Glomerular endothelial cell (primary cell): ENCODE results near the gene DKKL1. TPM values are rescaled to one million over a fixed set of nuclear protein-coding genes. Genes with fewer than 3 reads are reported as not detected.
"Not testable (repeated sequence)": the region's sequence is repeated elsewhere in the genome, so short reads cannot be mapped to it uniquely, and the experiment has no call there.

Source experiments
- DNase-seq: peaks from one replicate; pipeline ENCODE4 v3.0.0-alpha.2; 2011; ENCODE audit warnings: low read depth, low spot score; ENCODE audit errors: extremely low read depth
- total RNA-seq: library from RNA; depleted of rRNA; stranded (reverse); fragments of >200 nt; gene quantifications from 2 replicates; pipeline ENCODE4 v1.2.3, GENCODE V29; 2015

Gene DKKL1
- total RNA-seq = 0.19 and 1.6 TPM in 2 replicates

- DNase-seq = peak; percentile 98
These were observed at the start of gene DKKL1 for GRCh38 chr19:49363268-49364082. TSS of gene DKKL1 (plus strand) at chr19:49363877. CDS start at chr19:49363999, 122 bp downstream.

DNA sequence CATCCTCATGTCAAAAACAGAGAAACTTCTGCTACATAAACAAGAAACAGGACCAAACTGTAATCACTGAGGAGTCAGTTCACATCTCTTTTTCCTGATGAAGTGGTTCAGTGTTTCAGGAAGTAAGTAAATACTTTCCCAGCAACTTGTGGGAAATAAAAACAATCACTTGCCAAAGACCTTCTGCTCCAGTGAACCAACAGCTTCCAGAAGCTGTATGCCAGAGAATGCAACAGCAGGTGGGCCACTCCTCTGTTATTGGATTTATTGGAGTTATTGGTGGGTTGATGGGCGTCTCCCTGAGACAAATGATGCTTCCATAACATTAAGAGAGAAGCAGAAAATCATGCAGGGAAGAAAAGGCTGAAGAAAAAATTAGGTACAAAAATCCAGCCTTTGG lies 48.6 kb upstream of the DKKL1 start:
- no peak for DNase-seq

GRCh38 chr19:49316284-49316683 lies 47.4 kb upstream of the DKKL1 start:
- DNase-seq = no peak

- no peak for DNase-seq
These were observed 45.4 kb upstream of the DKKL1 start for GRCh38 chr19:49318296-49318695.

DNA sequence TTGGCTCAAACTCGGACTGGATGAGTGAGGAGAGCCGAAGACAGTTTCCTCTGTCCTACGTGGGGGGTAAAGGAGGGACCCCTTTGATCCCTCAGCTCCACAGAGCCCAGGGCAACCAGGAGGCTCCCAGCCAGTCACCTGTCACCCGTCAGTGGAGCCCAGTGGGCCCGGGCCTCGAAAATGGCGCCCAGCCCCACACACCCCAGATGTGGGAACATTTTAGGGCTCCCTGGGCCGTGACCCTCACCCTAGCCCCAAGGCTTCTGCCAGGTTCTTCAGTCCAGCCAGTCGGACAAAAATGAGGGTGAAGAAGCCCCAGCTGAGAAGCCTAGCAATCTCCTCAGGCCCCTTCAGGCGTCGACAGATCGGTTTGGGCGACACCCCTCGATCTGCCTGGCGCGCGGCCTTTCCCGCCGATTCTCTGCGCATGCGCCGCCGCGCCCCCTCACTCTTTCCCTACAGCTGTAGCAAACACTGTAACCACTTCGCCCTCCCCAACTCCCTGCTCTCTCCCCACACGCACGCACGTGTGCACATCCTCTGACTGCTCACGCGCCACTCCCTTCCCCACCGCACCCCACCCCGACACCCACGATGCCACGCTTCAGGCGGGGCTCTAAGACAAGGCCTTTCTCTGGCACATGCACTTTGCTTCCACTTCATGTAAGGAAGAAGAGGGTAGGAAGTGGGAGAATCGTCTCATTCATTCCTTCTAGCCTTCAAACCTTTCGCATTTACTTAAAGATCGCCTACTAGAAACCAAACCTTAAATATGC lies 38.7 kb upstream of the DKKL1 start, which contains the start of gene SLC6A16:
Gene SLC6A16 (minus strand): TSS at position 391 of the 776 bp plus-strand sequence. CDS start 13,844 bp downstream, outside the sequence.
- no peak for DNase-seq

- not testable (repeated sequence) for DNase-seq
These were observed 37.9 kb upstream of the DKKL1 start for GRCh38 chr19:49325756-49326155.

DNA sequence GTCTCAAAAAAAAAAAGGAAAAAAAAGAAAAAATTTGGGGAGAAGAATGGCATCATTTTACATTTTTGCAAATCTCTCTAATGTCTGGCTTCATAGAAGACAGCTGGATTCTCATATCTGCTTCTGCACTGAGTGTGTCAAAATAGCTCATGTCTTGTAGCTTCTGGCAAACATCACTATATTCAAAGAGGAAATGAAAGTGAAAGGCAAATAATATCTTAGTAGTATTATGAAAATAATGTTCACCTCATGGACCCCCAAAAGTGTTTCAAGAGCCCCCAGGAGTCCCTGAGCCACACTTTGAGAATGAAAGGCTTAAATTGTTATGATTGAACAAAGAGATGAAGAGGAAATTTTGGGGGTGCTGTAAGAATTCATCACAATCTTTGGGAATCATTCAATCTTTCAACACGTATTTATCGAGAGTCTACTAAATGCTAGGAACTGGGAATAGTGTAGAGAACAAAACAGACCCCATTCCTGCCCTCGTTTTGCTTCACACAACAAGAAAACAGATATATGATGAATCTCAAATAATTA lies 37.4 kb upstream of the DKKL1 start:
- no peak for DNase-seq

GRCh38 chr19:49327878-49328544 lies 35.7 kb upstream of the DKKL1 start:
- no peak for DNase-seq

DNA sequence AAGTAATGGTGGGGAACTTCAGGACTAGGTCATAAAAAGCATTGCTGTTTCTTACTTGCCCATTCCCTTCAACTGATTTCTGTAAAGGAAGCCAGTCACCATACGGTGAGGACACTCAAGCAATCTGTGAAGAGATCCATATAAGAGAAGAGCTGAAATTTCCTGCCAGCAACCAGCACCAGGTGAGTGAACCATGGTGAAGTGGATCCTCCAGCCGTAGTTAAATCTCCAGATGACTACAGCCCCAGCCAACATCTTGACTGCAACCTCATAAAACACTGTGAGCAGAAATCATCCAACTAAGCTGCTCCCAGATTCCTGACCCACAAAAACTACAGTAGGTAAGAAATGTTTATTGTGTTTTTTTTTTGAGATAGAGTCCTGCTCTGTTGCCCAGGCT lies 34.9 kb upstream of the DKKL1 start:
- no peak for DNase-seq

GRCh38 chr19:49331187-49331586 lies 32.5 kb upstream of the DKKL1 start:
- not testable (repeated sequence) for DNase-seq

DNA sequence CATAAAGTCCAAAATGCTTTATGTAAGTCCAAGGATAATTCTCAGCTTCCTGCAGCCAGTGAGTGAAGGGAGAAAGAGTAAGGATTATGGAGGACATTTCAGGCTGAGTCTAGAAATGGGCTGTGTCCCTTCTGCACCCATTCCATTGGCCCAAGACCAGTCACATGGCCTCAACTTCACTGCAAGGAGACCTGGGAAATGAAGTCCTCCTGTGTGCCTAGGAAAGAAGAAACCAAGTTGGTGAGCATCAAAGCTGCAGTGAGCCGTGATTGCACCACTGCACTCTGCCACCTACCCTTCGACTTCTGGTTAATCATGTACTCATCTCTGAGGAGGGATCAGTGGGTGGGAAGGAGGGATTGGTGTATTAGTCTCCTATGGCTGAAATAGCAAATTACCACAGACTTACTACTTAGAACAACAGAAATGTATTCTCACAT lies 32.0 kb upstream of the DKKL1 start:
- no peak for DNase-seq

DNA sequence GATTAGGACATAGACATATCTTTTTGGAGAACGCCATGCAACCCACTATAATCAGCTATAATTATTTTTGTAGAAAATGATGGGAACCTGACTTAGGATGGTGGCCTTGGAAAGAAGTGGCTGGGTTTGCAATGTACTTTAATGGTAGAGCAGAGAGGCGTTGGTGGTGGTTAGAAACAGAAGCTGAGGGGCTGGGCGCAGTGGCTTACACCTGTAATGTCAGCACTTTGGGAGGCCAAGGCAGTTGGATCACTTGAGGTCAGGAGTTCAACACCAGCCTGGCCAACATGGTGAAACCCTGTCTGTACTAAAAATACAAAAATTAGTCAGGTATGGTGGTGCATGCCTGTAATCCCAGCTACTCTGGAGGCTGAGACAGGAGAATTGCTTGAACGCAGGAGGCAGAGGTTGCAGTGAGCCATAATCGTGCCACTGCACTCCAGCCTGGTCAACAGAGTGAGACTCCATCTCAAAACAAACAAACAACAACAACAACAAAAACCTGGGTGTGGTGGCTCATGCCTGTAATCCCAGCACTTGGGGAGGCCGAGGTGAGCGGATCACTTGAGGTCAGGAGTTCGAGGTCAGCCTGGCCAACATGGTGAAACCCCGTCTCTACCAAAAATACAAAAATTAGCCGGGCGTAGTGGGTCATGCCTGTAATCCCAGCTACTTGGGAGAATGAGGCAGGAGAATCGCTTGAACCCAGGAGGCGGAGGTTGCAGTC lies 30.8 kb upstream of the DKKL1 start:
- not testable (repeated sequence) for DNase-seq

DNA sequence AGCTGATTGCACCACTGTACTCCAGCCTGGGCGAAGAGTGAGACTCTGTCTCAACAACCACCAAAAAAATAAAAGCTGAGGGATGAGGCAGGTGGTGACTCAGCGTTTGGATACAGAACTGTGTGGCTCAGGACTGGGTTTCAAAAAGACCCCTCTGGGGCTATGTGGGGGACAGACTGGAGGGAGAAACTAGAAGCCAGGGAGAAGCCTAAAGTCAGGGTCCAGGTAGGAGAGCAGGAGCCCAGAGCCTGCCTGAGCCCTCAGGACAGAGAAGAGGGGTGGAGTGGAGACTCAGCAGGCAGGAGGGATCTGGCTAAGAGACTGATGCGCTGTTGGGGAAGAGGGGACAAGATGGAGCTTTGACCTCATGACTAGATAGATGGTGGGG lies 30.3 kb upstream of the DKKL1 start:
- no peak for DNase-seq

DNA sequence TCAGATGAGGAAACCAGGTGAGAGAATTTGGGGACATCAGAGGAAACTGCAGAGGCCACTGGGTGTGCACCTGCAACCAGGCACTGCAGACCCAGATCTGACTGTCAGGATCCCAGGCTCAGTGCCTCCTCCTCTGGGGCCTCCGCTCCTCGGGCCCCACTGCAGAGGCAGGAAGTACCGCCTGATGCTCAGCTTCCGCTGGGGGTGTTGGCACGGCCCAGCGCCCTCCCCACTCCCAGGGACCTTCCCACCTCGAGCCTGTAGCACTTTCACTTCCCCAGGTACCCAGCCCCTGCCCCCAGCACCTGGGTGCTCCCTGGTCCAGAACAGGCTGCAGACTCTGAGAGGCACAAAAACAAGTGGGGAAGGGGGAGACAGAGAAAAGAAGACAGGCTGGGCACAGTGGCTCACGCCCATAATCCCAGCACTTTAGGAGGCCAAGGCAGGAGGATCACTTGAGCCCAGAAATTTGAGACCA lies 29.8 kb upstream of the DKKL1 start:
- DNase-seq = no peak

DNA sequence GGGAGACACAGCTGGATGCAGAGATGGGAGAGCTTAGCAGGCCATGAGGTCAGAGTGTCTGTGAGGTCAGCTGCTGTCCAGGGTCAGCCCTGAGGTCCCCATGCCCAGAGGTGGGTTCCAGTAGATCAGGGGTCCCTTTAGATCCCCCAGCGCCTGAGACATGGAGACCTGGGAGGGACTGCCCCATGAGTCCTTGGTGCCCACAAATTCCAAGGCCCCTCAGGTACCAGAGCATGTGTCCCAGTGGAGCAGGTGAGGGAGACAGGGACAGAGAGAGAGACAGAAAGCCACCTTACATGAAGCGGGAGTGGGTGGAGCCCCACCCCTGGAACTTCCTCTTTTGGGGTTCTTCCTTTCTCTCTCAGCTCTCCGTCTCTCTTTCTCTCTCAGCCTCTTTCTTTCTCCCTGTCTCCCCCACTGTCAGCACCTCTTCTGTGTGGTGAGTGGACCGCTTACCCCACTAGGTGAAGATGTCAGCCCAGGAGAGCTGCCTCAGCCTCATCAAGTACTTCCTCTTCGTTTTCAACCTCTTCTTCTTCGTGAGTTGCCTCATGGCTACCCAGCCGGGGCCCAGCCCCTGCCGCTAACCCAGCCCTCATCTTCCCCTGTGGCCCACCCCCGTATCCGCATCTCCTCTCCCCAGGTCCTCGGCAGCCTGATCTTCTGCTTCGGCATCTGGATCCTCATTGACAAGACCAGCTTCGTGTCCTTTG lies 28.4 kb upstream of the DKKL1 start, which contains the start of gene CD37:
Gene CD37 (plus strand): TSS at position 336 of the 713 bp plus-strand sequence. CDS start 135 bp downstream, at position 471.
- no peak for DNase-seq

GRCh38 chr19:49335784-49336481 lies 27.7 kb upstream of the DKKL1 start:
- no peak for DNase-seq

DNA sequence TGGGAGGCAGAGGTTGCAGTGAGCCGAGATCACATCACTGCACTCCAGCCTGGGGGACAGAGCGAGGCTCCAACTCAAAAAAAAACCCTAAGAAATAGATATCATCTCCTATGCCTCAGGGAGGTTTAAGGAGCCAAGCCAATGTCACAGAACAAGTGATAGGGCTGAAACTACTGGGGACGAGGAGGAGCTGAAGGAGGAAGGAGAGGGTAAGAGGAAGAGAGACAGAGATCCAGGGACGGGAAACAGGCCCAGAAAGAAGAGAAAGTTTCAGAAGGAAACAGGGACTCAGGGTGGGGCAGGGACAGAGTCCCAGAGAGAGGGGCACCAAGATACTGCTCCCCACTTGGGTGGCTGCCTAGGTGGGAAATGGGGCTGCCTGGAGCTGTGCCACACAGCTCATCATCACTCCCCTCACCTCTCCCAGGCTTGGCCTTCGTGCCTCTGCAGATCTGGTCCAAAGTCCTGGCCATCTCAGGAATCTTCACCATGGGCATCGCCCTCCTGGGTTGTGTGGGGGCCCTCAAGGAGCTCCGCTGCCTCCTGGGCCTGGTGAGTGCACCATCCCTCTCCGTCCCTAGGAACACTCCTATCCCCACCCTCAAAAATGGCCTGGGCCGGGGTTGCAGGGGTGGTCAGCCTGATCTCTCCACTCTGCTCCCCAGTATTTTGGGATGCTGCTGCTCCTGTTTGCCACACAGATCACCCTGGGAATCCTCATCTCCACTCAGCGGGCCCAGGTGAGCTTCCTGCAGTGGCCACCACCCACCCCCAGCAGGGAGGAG lies 27.0 kb upstream of the DKKL1 start:
- DNase-seq = no peak
